GM21786 (cell line): ENCODE data around the gene OGFRL1.
A peak's percentile ranks its signal among the peaks of the same experiment; 100 is the strongest.

Source experiments
- ATAC-seq: cut with Tn5 transposase; IDR thresholded peaks from one replicate; pipeline ENCODE4 v1.9.1; 2021; ENCODE audit not compliant: unreplicated experiment

The OGFRL1 gene

GRCh38 chr6:71333050-71333449 is 44.4 kb downstream of the OGFRL1 start:
- ATAC-seq: no peak

GRCh38 chr6:71333697-71334096 is 45.1 kb downstream of the OGFRL1 start:
- no peak for ATAC-seq

GRCh38 chr6:71334768-71335167 is 46.2 kb downstream of the OGFRL1 start:
- ATAC-seq: peak; percentile 70

- no peak for ATAC-seq
Observed at GRCh38 chr6:71335544-71335943, 46.9 kb downstream of the OGFRL1 start.

GRCh38 chr6:71336901-71337300 is 48.3 kb downstream of the OGFRL1 start:
- ATAC-seq: no peak

- ATAC-seq: no peak
Observed at GRCh38 chr6:71338540-71339316, 50.1 kb downstream of the OGFRL1 start.

GRCh38 chr6:71342772-71343171 is 54.2 kb downstream of the OGFRL1 start:
- ATAC-seq: no peak

GRCh38 chr6:71345476-71346333 is 57.1 kb downstream of the OGFRL1 start:
- ATAC-seq: no peak

GRCh38 chr6:71346334-71346694 is 57.7 kb downstream of the OGFRL1 start:
- ATAC-seq: no peak

GRCh38 chr6:71347119-71347518 is 58.5 kb downstream of the OGFRL1 start:
- ATAC-seq: no peak

GRCh38 chr6:71349395-71349794 is 60.8 kb downstream of the OGFRL1 start:
- ATAC-seq: no peak

- no peak for ATAC-seq
Observed at GRCh38 chr6:71349976-71350615, 61.5 kb downstream of the OGFRL1 start.

- ATAC-seq: no peak
Observed at GRCh38 chr6:71351190-71351589, 62.6 kb downstream of the OGFRL1 start.
